GM21423 (cell line): ENCODE results near the gene UBE2D2.

Experiments
- ATAC-seq: cut with Tn5 transposase; IDR thresholded peaks from one replicate; pipeline ENCODE4 v1.9.1; 2021; ENCODE audit warnings: mild to moderate bottlenecking, moderate library complexity; ENCODE audit not compliant: unreplicated experiment

Gene UBE2D2

DNA sequence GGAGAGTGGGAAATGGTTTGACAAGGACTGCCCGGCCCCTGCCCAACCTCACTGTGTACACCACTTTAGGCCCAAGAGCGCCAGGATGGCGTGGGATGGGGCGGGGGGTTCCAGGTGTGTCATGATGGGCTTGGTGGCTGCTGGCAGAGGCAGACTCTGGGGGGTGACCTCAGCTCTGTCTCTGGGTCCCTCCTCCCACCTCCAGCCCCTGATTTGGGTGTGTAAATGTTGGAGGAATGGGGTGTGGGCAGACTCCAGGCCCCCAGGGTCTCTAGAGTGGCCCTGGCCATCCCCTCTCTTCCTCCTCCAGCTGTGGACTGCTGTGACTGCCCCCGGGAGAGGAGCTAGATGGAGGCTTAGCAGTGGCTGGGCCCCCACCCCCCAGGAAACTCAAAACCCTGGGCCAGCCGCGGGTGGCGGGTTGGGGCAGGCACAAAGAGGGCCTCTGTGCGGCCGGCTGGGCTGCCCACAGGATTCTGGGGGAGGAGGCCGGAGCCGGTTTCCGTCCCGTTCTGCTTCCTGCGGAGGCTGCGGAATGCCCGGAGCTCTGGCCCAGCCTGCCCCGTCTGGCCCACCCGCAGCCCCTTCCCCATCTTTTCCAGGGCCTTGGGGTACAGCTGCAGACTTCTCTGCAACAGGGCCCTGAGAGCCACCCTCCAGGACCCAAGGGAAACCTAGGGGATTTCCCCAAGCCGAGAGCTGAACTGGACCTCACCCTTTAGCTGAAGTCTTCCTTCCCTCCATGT is 110.1 kb downstream of the UBE2D2 start:
- ATAC-seq: no peak

DNA sequence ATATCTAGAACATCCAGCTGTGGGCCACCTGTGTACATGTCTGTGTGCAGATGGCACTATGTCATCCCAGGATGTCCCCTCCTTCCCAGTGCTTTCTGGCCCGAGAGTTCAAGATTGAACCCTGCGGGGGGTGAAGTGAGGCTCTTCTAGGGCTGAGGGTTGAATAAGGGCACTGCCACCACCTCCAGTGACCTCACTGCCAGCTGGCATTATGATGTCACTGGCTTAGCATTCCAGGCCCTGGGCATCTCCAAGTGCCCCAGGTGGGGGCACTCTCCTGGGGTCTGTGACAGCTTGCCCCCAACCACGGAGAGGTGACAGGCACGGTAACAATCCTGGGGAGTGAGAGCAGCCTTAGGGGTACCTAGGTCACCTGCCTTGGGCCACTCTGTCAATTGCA is 114.1 kb downstream of the UBE2D2 start:
- ATAC-seq: no peak

DNA sequence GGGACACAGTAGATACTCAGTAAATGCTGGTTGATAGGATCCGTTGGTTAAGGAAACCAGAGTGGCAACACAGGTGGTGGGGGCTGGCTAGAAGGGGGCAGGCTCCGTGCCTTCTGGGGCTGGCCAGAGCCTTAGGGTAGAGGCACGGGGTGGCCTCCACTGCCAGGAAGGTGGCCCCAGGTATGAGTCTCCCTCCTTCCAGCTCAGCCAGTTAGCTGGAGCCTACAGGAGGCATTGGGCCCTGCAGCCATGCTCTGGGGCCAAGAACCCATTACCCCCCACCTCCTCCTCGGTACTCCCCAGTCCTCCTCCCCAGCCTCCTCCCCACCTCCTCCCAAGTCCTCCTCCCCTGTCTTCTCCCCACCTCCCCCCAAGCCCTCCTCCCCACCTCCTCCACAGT is 114.7 kb downstream of the UBE2D2 start:
- no peak for ATAC-seq

DNA sequence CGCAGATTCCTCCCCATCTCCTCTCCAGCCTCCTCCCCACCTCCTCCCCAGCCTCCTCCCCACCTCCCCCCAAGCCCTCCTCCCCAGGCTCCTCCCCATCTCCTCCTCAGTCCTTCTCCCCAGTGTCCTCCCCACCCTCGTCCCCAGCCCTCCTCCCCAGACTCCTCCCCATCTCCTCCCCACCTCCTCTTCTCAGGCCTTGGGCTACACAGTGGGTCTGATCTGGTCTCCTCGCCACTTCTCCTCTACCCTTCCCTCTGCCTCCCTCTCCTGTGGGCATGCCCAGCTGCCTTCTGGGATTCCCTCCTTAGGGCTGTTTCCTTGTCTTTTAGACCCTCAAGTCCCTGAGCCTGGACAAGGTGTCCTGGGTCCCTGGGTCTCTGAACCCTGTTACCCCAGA is 115.3 kb downstream of the UBE2D2 start:
- no peak for ATAC-seq

DNA sequence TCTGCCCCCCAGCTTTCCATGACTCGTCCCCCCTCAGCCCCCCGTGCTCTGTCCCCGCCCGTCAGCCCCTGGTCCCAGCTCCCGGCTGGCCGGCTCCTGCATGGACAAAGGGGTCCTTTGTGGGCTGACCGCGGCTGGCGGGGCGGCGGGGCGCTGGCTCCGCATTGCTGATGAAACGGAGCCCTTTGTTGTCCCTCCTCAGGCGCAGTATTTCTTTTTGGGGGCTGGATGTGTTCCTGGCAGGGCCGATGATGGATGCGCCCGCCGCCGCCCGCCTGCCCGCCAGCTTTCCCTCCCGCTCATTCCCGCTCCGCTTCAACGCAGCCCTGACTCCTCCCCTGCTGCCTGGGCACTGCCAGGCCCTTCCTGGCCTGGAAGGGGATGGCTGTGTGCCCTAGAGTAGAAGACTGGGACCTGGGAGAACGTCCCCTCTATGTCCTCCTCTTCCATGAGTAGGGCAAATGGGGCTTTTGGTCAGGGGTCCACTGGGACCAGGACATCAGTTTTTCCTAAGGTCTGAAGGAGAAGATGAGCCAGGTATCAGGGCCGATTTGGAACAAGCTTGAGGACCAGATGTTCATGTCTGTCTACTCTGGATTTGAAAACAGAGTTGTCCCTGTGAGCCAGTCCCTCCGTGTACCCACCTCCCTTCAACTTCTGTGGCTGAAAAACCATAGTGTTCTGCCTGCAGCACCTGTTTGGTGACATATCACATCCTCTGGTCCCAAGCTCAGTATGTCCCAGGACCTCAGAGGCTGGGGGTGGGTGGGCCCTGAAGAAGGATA is 116.0 kb downstream of the UBE2D2 start:
- no peak for ATAC-seq
